Pancreas (tissue), 10 donors: ENCODE measurements around the gene DLL3. TPM values are rescaled to one million over a fixed set of nuclear protein-coding genes. Genes with fewer than 3 reads are reported as not detected.

ENCODE experiments used
- ATAC-seq, 4 donors: fragments of 200-7000 bp; cut with Tn5 transposase; one replicate each; pipeline versions ENCODE4 v1.8.0 to v1.9.1; 2020; ENCODE audit warnings: mild to moderate bottlenecking in 4 of 4, moderate library complexity in 4 of 4
- DNase-seq, 6 donors: peaks; one replicate each; pipeline ENCODE4 v3.0.0-alpha.2; 2020
- FAIRE-seq: peaks from 2 replicates; lab custom pipeline; 2012; peaks lifted over from hg19 to GRCh38; lab: Jason Lieb, UNC
- H3K27ac ChIP-seq, 4 donors: fragments of 200-600 bp; sonication (generic); 1 replicate in 3 of 4; 2 replicates in 1 of 4; pipeline versions ENCODE4 v1.5.0 to v1.8.0; 2020
- H3K27me3 ChIP-seq, 4 donors: fragments of 200-600 bp; one replicate each; pipeline ENCODE4 v1.8.0; 2021
- H3K36me3 ChIP-seq, 3 donors: fragments of 200-600 bp; sonication (generic) in 1 of 3; one replicate each; pipeline versions ENCODE4 v1.5.0 to v1.8.0; 2020 to 2021
- H3K4me1 ChIP-seq, 3 donors: fragments of 200-600 bp; one replicate each; pipeline ENCODE4 v1.8.0; 2021
- H3K4me3 ChIP-seq, 4 donors: fragments of 200-600 bp; sonication (generic) in 2 of 4; one replicate each; pipeline versions ENCODE4 v1.5.0 to v1.8.0; 2020 to 2021
- H3K9me3 ChIP-seq, 4 donors: fragments of 200-600 bp; one replicate each; pipeline ENCODE4 v1.8.0; 2021
- WGBS, 2 donors: extraction: QIAGEN DNeasy Blood & Tissue Kit; methylation state at CpG; one replicate each; pipeline ENCODE4 v1.1.7; 2013; 5-methylcytosine and 5-hydroxymethylcytosine counted together
- intact Hi-C, 3 donors: fragments of 100-400 bp; cut with DNase I; formaldehyde crosslinking; loops; one replicate each; pipeline versions ENCODE4 v1.11.1 to v1.14.2; 2022
- polyA plus RNA-seq, 2 donors: library from polyadenylated mRNA; stranded (reverse); fragments of 200-250 nt; gene quantifications; one replicate each; pipeline ENCODE4 v1.2.3, GENCODE V29; 2013
- total RNA-seq, 6 donors: library from RNA; stranded (reverse); fragmentation: NEBNext Ultra II Directional in 4 of 6; extraction: Animal tissue kit (Norgen Biotek cat#: 25700) in 4 of 6; gene quantifications; one replicate each; pipeline versions ENCODE4 v1.2.1 to v1.2.4, GENCODE V29; 2021 to 2023
- TF ChIP-seq, protein P1 (sequence below), 4 donors: fragments of 200-600 bp; sonication (generic) in 3 of 4; IDR thresholded peaks; one replicate each; pipeline versions ENCODE4 v1.5.0 to v1.8.0; 2021; ENCODE audit warnings: antibody characterized with exemption in 4 of 4
- donor health status: healthy with polysubstance abuse.
- donor health status: DM: no; HTN: no; CAD: no; lungs with moderate emphysema.
- donor health status: DM: no; HTN: no; CAD: no.
- donor health status: control.
- donor health status: control.
- donor health status: Bipolar disorder and iron deficiency.
- donor health status: DM: yes; HTN: yes; CAD: no.
- donor health status: DM: no; HTN: no; CAD: no.
- donor health status: DM: no; HTN: no; CAD: no.
- donor health status: DM: yes; HTN: yes; CAD: no.

Gene DLL3
- total and polyA plus RNA-seq, 8 donors = 0.13 to 0.14 TPM; not detected in 6

DNA sequence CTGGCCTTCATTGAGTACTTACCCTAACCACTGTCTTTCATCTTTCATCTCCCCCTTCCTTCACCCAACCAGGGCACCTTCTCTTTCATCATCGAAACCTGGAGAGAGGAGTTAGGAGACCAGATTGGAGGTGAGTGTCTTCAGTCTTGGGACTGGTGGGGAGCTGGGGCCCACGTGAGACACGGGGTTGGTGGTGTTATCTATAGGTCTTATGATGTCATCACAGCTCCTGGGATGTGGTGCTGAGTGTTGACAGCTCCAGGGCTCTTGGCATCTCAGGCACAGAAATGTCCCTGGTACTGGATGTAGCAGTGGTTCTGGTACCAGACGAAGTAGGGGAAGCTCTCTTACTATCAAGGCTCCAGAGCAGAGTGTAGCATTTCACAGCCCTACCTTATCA lies 1.8 kb downstream of the DLL3 start:
- no peak for FAIRE-seq
- no peak overlapping the region for H3K4me3 ChIP-seq
- 38 to 54% methylated on average over 4 of the region's 4 CpGs for WGBS, 2 donors
- TF ChIP-seq, protein P1, sequence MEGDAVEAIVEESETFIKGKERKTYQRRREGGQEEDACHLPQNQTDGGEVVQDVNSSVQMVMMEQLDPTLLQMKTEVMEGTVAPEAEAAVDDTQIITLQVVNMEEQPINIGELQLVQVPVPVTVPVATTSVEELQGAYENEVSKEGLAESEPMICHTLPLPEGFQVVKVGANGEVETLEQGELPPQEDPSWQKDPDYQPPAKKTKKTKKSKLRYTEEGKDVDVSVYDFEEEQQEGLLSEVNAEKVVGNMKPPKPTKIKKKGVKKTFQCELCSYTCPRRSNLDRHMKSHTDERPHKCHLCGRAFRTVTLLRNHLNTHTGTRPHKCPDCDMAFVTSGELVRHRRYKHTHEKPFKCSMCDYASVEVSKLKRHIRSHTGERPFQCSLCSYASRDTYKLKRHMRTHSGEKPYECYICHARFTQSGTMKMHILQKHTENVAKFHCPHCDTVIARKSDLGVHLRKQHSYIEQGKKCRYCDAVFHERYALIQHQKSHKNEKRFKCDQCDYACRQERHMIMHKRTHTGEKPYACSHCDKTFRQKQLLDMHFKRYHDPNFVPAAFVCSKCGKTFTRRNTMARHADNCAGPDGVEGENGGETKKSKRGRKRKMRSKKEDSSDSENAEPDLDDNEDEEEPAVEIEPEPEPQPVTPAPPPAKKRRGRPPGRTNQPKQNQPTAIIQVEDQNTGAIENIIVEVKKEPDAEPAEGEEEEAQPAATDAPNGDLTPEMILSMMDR (IDR thresholded peaks at IDR 0.05) = no peak
- H3K36me3 ChIP-seq = no peaks in the 10 kb centered on the region
- peaks cover 0 to 10% (median 2%) of the 10 kb centered on the region in 4 donors for H3K27me3 ChIP-seq
- H3K4me1 ChIP-seq = peaks cover 6 to 8% (median 7%) of the 10 kb centered on the region in 3 donors
- H3K27ac ChIP-seq = no peak overlapping the region
- DNase-seq = no peak
- intact Hi-C loops = no loop called here
- no peaks in the 10 kb centered on the region for H3K9me3 ChIP-seq
- no peak for ATAC-seq

DNA sequence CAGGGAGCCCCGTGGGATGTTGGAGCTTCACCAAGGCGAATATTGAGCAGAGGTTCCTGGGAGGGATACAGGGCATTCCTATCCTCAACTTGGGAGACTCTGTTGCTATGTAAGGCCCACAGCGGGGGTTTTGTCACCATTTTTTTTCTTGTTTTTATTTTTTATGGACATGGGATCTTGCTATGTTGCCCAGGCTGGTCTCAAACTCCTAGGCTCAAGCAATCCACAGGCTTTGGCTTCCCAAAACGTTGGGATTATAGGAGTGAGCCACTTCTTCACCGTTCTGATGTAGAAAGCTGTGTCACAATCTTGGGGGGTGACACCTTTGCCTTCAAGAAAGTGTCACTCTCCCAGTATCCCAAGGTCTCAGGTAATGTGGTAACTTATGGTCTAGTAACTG lies 2.6 kb downstream of the DLL3 start:
- intact Hi-C loops = no loop called here
- H3K27me3 ChIP-seq = peaks cover 0 to 17% (median 2%) of the 10 kb centered on the region in 4 donors
- FAIRE-seq = no peak
- no peak for DNase-seq
- peaks cover 6 to 8% (median 7%) of the 10 kb centered on the region in 3 donors for H3K4me1 ChIP-seq
- TF ChIP-seq, protein P1 (IDR thresholded peaks at IDR 0.05) = no peak
- no peak overlapping the region for H3K27ac ChIP-seq
- 69 to 77% methylated on average over 5 of the region's 5 CpGs for WGBS, 2 donors
- H3K9me3 ChIP-seq = no peaks in the 10 kb centered on the region
- ATAC-seq = no peak
- no peak overlapping the region for H3K4me3 ChIP-seq
- H3K36me3 ChIP-seq = no peaks in the 10 kb centered on the region

DNA sequence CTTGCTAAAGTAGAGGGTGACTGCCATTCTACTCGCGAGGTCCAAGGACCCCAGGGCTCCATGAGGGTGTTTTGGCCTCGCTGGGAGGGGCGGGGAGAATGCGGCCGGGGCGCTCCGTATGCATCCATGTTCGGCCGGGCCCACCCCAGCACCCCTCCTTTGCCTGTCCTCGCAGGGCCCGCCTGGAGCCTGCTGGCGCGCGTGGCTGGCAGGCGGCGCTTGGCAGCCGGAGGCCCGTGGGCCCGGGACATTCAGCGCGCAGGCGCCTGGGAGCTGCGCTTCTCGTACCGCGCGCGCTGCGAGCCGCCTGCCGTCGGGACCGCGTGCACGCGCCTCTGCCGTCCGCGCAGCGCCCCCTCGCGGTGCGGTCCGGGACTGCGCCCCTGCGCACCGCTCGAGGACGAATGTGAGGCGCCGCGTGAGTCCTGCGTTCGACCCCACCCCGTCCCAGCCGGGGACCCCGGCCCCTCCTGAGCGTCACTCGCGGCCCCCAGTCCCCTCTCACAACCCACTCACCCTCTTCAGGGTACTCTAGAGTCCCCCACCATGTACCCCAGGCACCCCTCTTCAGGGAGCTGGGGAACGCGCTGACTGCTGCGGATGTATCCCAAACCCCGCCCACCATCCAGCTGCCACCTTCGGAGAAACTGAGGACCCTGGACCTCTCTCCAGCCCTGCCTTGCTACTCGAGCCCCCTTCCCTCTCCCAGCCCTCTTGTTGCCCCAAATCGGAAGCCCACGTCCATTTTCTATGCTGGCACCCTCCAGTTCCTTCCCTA lies 4.1 kb downstream of the DLL3 start:
- TF ChIP-seq, protein P1 (IDR thresholded peaks at IDR 0.05) = peak; percentile 46 to 78 (median 68)
- WGBS, 2 donors = 12% methylated on average over 55 to 69 of the region's 69 CpGs
- intact Hi-C loops = no loop called here
- peaks cover 6 to 7% (median 6%) of the 10 kb centered on the region in 3 donors for H3K4me1 ChIP-seq
- peaks cover 0 to 28% (median 2%) of the 10 kb centered on the region in 4 donors for H3K27me3 ChIP-seq
- H3K9me3 ChIP-seq = no peaks in the 10 kb centered on the region
- no peak overlapping the region for H3K4me3 ChIP-seq
- peak; percentile 77 to 84 (median 78) for ATAC-seq
- DNase-seq = peak in 4 of 6 donors; percentile 35 to 83 (median 54)
- no peak overlapping the region for H3K27ac ChIP-seq
- H3K36me3 ChIP-seq = no peaks in the 10 kb centered on the region
- no peak for FAIRE-seq

DNA sequence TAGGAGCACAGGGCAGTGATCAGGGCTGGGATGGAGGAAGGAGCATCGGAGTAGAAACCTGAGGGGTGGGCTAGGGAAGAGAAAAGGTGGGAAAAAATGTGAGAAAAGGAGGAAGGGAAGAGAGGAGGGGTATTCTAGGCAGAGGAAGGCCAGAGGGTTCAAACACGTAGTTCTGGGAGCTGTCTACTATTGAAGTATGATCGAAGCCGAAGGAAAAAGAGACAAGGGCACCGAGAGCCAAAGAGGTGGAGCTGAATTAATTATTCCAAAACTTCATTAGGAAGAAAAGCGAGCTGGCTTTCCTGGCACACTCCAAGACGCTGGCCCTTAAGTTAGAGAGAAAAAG lies 7.8 kb downstream of the DLL3 start:
- TF ChIP-seq, protein P1 (IDR thresholded peaks at IDR 0.05) = no peak
- WGBS, 2 donors = 51 to 57% methylated on average over 7 of the region's 7 CpGs
- DNase-seq (no peak), FAIRE-seq (no peak), ATAC-seq (no peak)
- intact Hi-C loops = no loop called here
- Histone ChIP-seq H3K9me3 (no peaks in the 10 kb centered on the region), H3K4me3 (peak overlapping the region in 1 of 4 donors; percentile 42), H3K36me3 (no peaks in the 10 kb centered on the region), H3K27ac (no peak overlapping the region), H3K4me1 (no peaks in the 10 kb centered on the region), H3K27me3 (peaks cover 0 to 29% (median 0%) of the 10 kb centered on the region in 4 donors)
